IPS-18a (cell line): ENCODE data around the gene RCCD1.

Source experiments
- H3K27ac ChIP-seq: one replicate; pipeline ENCODE4 v1.5.1; 2013; ENCODE audit warnings: low read length
- H3K27me3 ChIP-seq: one replicate; pipeline ENCODE4 v1.6.1; 2013; ENCODE audit warnings: mild to moderate bottlenecking, low read length; ENCODE audit not compliant: control insufficient read depth, insufficient read depth
- H3K36me3 ChIP-seq: one replicate; pipeline ENCODE4 v1.6.1; 2013; ENCODE audit warnings: low read depth, low read length; ENCODE audit not compliant: control insufficient read depth
- H3K4me1 ChIP-seq: one replicate; pipeline ENCODE4 v1.6.1; 2013; ENCODE audit warnings: low read depth, low read length; ENCODE audit not compliant: control insufficient read depth
- H3K4me3 ChIP-seq: one replicate; pipeline ENCODE4 v1.5.1; 2013; ENCODE audit warnings: low read length
- H3K9ac ChIP-seq: one replicate; pipeline ENCODE4 v1.6.1; 2013; ENCODE audit warnings: mild to moderate bottlenecking, low read length, moderate library complexity
- H3K9me3 ChIP-seq: one replicate; pipeline ENCODE4 v1.6.1; 2013; ENCODE audit warnings: low read depth, low read length; ENCODE audit not compliant: control insufficient read depth

Gene RCCD1

GRCh38 chr15:90987561-90988141 is 33.0 kb downstream of the RCCD1 start:
- Histone ChIP-seq H3K4me3 (no peak overlapping the region), H3K4me1 (peaks cover 3% of the 10 kb centered on the region), H3K36me3 (peaks cover 19% of the 10 kb centered on the region), H3K9ac (no peak overlapping the region), H3K27ac (no peak overlapping the region), H3K9me3 (no peaks in the 10 kb centered on the region), H3K27me3 (no peaks in the 10 kb centered on the region)

- Histone ChIP-seq H3K4me3 (no peak overlapping the region), H3K27me3 (no peaks in the 10 kb centered on the region), H3K9ac (no peak overlapping the region), H3K9me3 (no peaks in the 10 kb centered on the region), H3K27ac (no peak overlapping the region), H3K4me1 (peaks cover 4% of the 10 kb centered on the region), H3K36me3 (peaks cover 12% of the 10 kb centered on the region)
These were observed 33.6 kb downstream of the RCCD1 start for GRCh38 chr15:90988296-90988695.

GRCh38 chr15:90989040-90989768 is 34.5 kb downstream of the RCCD1 start:
- Histone ChIP-seq H3K9ac (no peak overlapping the region), H3K4me1 (peaks cover 4% of the 10 kb centered on the region), H3K9me3 (no peaks in the 10 kb centered on the region), H3K27ac (no peak overlapping the region), H3K27me3 (no peaks in the 10 kb centered on the region), H3K36me3 (peaks cover 4% of the 10 kb centered on the region), H3K4me3 (no peak overlapping the region)

GRCh38 chr15:90990446-90990845 is 35.8 kb downstream of the RCCD1 start:
- Histone ChIP-seq H3K9me3 (no peaks in the 10 kb centered on the region), H3K36me3 (no peaks in the 10 kb centered on the region), H3K27ac (no peak overlapping the region), H3K9ac (no peak overlapping the region), H3K4me1 (peaks cover 6% of the 10 kb centered on the region), H3K27me3 (no peaks in the 10 kb centered on the region), H3K4me3 (no peak overlapping the region)

GRCh38 chr15:90991587-90992285 is 37.1 kb downstream of the RCCD1 start:
- Histone ChIP-seq H3K27ac (no peak overlapping the region), H3K9ac (no peak overlapping the region), H3K27me3 (no peaks in the 10 kb centered on the region), H3K9me3 (no peaks in the 10 kb centered on the region), H3K4me3 (no peak overlapping the region), H3K36me3 (no peaks in the 10 kb centered on the region), H3K4me1 (peaks cover 8% of the 10 kb centered on the region)

GRCh38 chr15:90994059-90994416 is 39.4 kb downstream of the RCCD1 start:
- H3K9me3 ChIP-seq: no peaks in the 10 kb centered on the region
- H3K27ac ChIP-seq: peak overlapping the region; percentile 48
- peak overlapping the region; percentile 93 for H3K4me3 ChIP-seq
- peaks cover 8% of the 10 kb centered on the region for H3K4me1 ChIP-seq
- H3K36me3 ChIP-seq: peaks cover 20% of the 10 kb centered on the region
- H3K27me3 ChIP-seq: no peaks in the 10 kb centered on the region
- peak overlapping the region; percentile 86 for H3K9ac ChIP-seq

GRCh38 chr15:90994417-90995311 is 40.0 kb downstream of the RCCD1 start, which contains the start of gene PRC1:
PRC1 (minus strand) TSS chr15:90994535; CDS start chr15:90994417, 118 bp downstream.
- Histone ChIP-seq H3K36me3 (peaks cover 23% of the 10 kb centered on the region), H3K27ac (peak within 1 kb of the TSS; percentile 82), H3K4me3 (peak within 1 kb of the TSS; percentile 93), H3K27me3 (no peaks in the 10 kb centered on the region), H3K9me3 (no peaks in the 10 kb centered on the region), H3K4me1 (peaks cover 8% of the 10 kb centered on the region), H3K9ac (peak within 1 kb of the TSS; percentile 93)

GRCh38 chr15:90998737-90999136 is 44.1 kb downstream of the RCCD1 start:
- peaks cover 5% of the 10 kb centered on the region for H3K4me1 ChIP-seq
- H3K36me3 ChIP-seq: peaks cover 47% of the 10 kb centered on the region
- H3K9ac ChIP-seq: no peak overlapping the region
- H3K27ac ChIP-seq: no peak overlapping the region
- H3K4me3 ChIP-seq: no peak overlapping the region
- H3K27me3 ChIP-seq: no peaks in the 10 kb centered on the region
- H3K9me3 ChIP-seq: no peaks in the 10 kb centered on the region

GRCh38 chr15:91001209-91001608 is 46.5 kb downstream of the RCCD1 start:
- Histone ChIP-seq H3K9me3 (no peaks in the 10 kb centered on the region), H3K4me1 (no peaks in the 10 kb centered on the region), H3K27ac (no peak overlapping the region), H3K4me3 (no peak overlapping the region), H3K9ac (no peak overlapping the region), H3K36me3 (peaks cover 62% of the 10 kb centered on the region), H3K27me3 (no peaks in the 10 kb centered on the region)

- Histone ChIP-seq H3K9ac (no peak overlapping the region), H3K27ac (no peak overlapping the region), H3K36me3 (peaks cover 38% of the 10 kb centered on the region), H3K4me1 (no peaks in the 10 kb centered on the region), H3K9me3 (no peaks in the 10 kb centered on the region), H3K4me3 (no peak overlapping the region), H3K27me3 (no peaks in the 10 kb centered on the region)
These were observed 52.6 kb downstream of the RCCD1 start for GRCh38 chr15:91007266-91007665.
